HEK293 (cell line): ENCODE data around the gene SF1.

Experiments
- CTCF ChIA-PET: fragments of 350-600 bp; formaldehyde crosslinking; extraction: SDS; loops from one replicate; lab custom pipeline; 2021; ENCODE audit warnings: antibody characterized with exemption; lab: Yijun Ruan, JAX
- POLR2A ChIA-PET: fragments of 300-600 bp; formaldehyde crosslinking; extraction: SDS; loops from one replicate; lab custom pipeline; 2020; ENCODE audit warnings: antibody characterized with exemption, inconsistent platforms; lab: Yijun Ruan, JAX
- H3K27ac ChIP-seq: fragments of 200-500 bp; sonication (Bioruptor generic); 2 replicates; pipeline ENCODE4 v1.5.1; 2014; ENCODE audit warnings: low read depth, low read length, control low read depth, inconsistent platforms; ENCODE audit errors: extremely low read depth
- H3K36me3 ChIP-seq, 2 experiments: fragments of 200-500 bp in 1 of 2; sonication (Bioruptor generic) in 1 of 2; 1 replicate in 1 of 2; 2 replicates in 1 of 2; pipeline ENCODE4 v1.5.1; 2014 to 2017; ENCODE audit warnings: inconsistent platforms in 2 of 2, low read length in 2 of 2; ENCODE audit not compliant: control insufficient read depth in 2 of 2, insufficient read depth in 1 of 2
- H3K4me1 ChIP-seq: fragments of 200-500 bp; sonication (Bioruptor generic); 2 replicates; pipeline ENCODE4 v1.5.1; 2014; ENCODE audit warnings: mild to moderate bottlenecking, low read length, inconsistent platforms; ENCODE audit not compliant: control insufficient read depth, insufficient read depth
- H3K4me3 ChIP-seq: 2 replicates; pipeline ENCODE4 v1.5.1; 2011; ENCODE audit warnings: low read depth, mild to moderate bottlenecking, control low read depth, low read length, moderate library complexity
- H3K9me3 ChIP-seq: fragments of 200-500 bp; sonication (Bioruptor generic); 2 replicates; pipeline ENCODE4 v1.5.1; 2014; ENCODE audit warnings: low read depth, low read length, inconsistent platforms; ENCODE audit not compliant: control insufficient read depth, insufficient read depth
- KLF17 ChIP-seq: fragments of 450-650 bp; formaldehyde crosslinking; IDR thresholded peaks from 2 replicates; pipeline ENCODE4 v1.5.1; 2016; ENCODE audit warnings: missing biosample characterization, missing genetic modification characterization
- KLF8 ChIP-seq: fragments of 450-650 bp; formaldehyde crosslinking; IDR thresholded peaks from 2 replicates; pipeline ENCODE4 v1.5.1; 2016; ENCODE audit warnings: missing biosample characterization, missing genetic modification characterization
- SP2 ChIP-seq: fragments of 450-650 bp; formaldehyde crosslinking; IDR thresholded peaks from 2 replicates; pipeline ENCODE4 v1.5.1; 2016; ENCODE audit warnings: missing biosample characterization, missing genetic modification characterization
- ZBTB7A ChIP-seq: fragments of 450-650 bp; formaldehyde crosslinking; IDR thresholded peaks from 2 replicates; pipeline ENCODE4 v1.5.1; 2016; ENCODE audit warnings: low read depth, missing biosample characterization, missing genetic modification characterization
- ZNF133 ChIP-seq: fragments of 450-650 bp; formaldehyde crosslinking; IDR thresholded peaks from 2 replicates; pipeline ENCODE4 v1.5.1; 2016; ENCODE audit warnings: missing biosample characterization, missing genetic modification characterization
- ZNF175 ChIP-seq: fragments of 450-650 bp; formaldehyde crosslinking; IDR thresholded peaks from 2 replicates; pipeline ENCODE4 v1.5.1; 2016; ENCODE audit warnings: missing biosample characterization, missing genetic modification characterization
- ZNF274 ChIP-seq, 2 experiments: fragments of 200-500 bp in 1 of 2; fragments of 450-650 bp in 1 of 2; sonication (Bioruptor generic) in 1 of 2; formaldehyde crosslinking in 1 of 2; IDR thresholded peaks; 2 replicates each; pipeline versions ENCODE4 v1.5.1 to v1.6.1; 2014 to 2016; ENCODE audit warnings: borderline replicate concordance in 1 of 2, inconsistent platforms in 1 of 2, low read length in 1 of 2, missing biosample characterization in 1 of 2, missing genetic modification characterization in 1 of 2
- ZNF292 ChIP-seq: fragments of 450-650 bp; formaldehyde crosslinking; IDR thresholded peaks from 2 replicates; pipeline ENCODE4 v1.5.1; 2016; ENCODE audit warnings: low read depth, missing biosample characterization, missing genetic modification characterization, borderline replicate concordance
- ZNF426 ChIP-seq: fragments of 450-650 bp; formaldehyde crosslinking; IDR thresholded peaks from 2 replicates; pipeline ENCODE4 v1.5.1; 2017; ENCODE audit warnings: missing biosample characterization, missing genetic modification characterization, mild to moderate bottlenecking, inconsistent platforms, moderate library complexity
- ZNF473 ChIP-seq: fragments of 450-650 bp; formaldehyde crosslinking; IDR thresholded peaks from 2 replicates; pipeline ENCODE4 v1.5.1; 2017; ENCODE audit warnings: missing biosample characterization, missing genetic modification characterization
- ZNF521 ChIP-seq: fragments of 450-650 bp; formaldehyde crosslinking; IDR thresholded peaks from 2 replicates; pipeline ENCODE4 v1.5.1; 2017; ENCODE audit warnings: missing biosample characterization, mild to moderate bottlenecking, missing genetic modification characterization
- ZNF830 ChIP-seq: fragments of 450-650 bp; IDR thresholded peaks from 2 replicates; pipeline ENCODE4 v1.5.0; 2018; ENCODE audit warnings: missing biosample characterization, missing genetic modification characterization, low read depth, mild to moderate bottlenecking, moderate library complexity
- TF ChIP-seq, protein P1 (sequence below): fragments of 450-650 bp; formaldehyde crosslinking; IDR thresholded peaks from 2 replicates; pipeline ENCODE4 v1.5.1; 2017; ENCODE audit warnings: missing biosample characterization, mild to moderate bottlenecking, missing genetic modification characterization, moderate library complexity
- TF ChIP-seq, protein P2 (sequence below): fragments of 450-650 bp; formaldehyde crosslinking; IDR thresholded peaks from 2 replicates; pipeline ENCODE4 v1.5.1; 2017; ENCODE audit warnings: missing biosample characterization, missing genetic modification characterization
- TF ChIP-seq, protein P3 (sequence below): fragments of 450-650 bp; formaldehyde crosslinking; IDR thresholded peaks from 2 replicates; pipeline ENCODE4; 2016; ENCODE audit warnings: missing biosample characterization, missing genetic modification characterization

Gene SF1

DNA sequence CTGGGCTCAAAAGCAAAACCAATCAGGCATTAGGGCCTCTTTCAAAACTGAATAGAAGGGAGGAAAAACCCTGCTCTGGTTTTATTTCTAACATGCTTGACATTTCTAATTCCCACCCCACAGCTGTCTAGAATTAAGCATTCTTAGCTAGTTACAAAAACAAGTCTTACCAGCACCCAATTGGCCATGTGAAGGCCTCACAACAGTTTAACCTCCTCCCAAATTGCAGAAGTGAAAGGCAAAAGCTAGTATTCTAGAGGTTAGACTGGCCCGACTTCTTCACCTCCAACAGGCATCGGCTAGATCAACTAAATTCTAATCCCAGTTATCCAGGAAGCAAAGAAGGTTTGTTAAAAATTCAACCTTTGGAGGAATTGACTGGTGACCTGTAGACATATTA, 6.5 kb downstream of the SF1 start (continued):
- TF ChIP-seq, protein P1, sequence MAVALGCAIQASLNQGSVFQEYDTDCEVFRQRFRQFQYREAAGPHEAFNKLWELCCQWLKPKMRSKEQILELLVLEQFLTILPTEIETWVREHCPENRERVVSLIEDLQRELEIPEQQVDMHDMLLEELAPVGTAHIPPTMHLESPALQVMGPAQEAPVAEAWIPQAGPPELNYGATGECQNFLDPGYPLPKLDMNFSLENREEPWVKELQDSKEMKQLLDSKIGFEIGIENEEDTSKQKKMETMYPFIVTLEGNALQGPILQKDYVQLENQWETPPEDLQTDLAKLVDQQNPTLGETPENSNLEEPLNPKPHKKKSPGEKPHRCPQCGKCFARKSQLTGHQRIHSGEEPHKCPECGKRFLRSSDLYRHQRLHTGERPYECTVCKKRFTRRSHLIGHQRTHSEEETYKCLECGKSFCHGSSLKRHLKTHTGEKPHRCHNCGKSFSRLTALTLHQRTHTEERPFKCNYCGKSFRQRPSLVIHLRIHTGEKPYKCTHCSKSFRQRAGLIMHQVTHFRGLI, result no peak
- TF ChIP-seq, all 188 proteins: peak for 0

GRCh38 chr11:64770120-64770519, 8.2 kb downstream of the SF1 start:
- ChIA-PET CTCF (interaction anchor here (2.0 kb wide), 1 partner anchor 26 kb away, joined by 8 read pairs; the partner anchor contains the start of gene RASGRP2), POLR2A (interaction anchor here (0.8 kb wide), 1 partner anchor 9 kb away, joined by 4 read pairs; no protein-coding TSS in a partner anchor)
- no peak overlapping the region for H3K27ac ChIP-seq
- H3K4me1 ChIP-seq, result no peaks in the 10 kb centered on the region
- no peaks in the 10 kb centered on the region for H3K9me3 ChIP-seq
- H3K4me3 ChIP-seq, result no peak overlapping the region
- no peak for TF ChIP-seq ZNF292 (tag by site-specific recombination)
- TF ChIP-seq, protein P2, sequence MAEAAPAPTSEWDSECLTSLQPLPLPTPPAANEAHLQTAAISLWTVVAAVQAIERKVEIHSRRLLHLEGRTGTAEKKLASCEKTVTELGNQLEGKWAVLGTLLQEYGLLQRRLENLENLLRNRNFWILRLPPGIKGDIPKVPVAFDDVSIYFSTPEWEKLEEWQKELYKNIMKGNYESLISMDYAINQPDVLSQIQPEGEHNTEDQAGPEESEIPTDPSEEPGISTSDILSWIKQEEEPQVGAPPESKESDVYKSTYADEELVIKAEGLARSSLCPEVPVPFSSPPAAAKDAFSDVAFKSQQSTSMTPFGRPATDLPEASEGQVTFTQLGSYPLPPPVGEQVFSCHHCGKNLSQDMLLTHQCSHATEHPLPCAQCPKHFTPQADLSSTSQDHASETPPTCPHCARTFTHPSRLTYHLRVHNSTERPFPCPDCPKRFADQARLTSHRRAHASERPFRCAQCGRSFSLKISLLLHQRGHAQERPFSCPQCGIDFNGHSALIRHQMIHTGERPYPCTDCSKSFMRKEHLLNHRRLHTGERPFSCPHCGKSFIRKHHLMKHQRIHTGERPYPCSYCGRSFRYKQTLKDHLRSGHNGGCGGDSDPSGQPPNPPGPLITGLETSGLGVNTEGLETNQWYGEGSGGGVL (tag by site-specific recombination), result no peak
- TF ChIP-seq SP2, result no peak
- TF ChIP-seq, protein P3, sequence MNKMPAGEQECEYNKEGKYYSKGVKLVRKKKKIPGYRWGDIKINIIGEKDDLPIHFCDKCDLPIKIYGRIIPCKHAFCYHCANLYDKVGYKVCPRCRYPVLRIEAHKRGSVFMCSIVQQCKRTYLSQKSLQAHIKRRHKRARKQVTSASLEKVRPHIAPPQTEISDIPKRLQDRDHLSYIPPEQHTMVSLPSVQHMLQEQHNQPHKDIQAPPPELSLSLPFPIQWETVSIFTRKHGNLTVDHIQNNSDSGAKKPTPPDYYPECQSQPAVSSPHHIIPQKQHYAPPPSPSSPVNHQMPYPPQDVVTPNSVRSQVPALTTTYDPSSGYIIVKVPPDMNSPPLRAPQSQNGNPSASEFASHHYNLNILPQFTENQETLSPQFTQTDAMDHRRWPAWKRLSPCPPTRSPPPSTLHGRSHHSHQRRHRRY (tag by site-specific recombination), result no peak
- no peak for TF ChIP-seq ZNF521 (tag by site-specific recombination)
- TF ChIP-seq ZBTB7A, result no peak
- no peak for TF ChIP-seq KLF17 (tag by site-specific recombination)
- no peak for TF ChIP-seq ZNF473 (tag by site-specific recombination)
- TF ChIP-seq KLF8 (tag by site-specific recombination), result no peak
- no peak for TF ChIP-seq ZNF175 (tag by site-specific recombination)
- no peak for TF ChIP-seq ZNF274 (IDR thresholded peaks at IDR 0.05; ENCODE audit: low read length)
- TF ChIP-seq ZNF274 (tag by site-specific recombination; IDR thresholded peaks at IDR 0.05; ENCODE audit: borderline replicate concordance), result no peak
- peaks cover 26 to 99% of the 10 kb centered on the region in 2 experiments for H3K36me3 ChIP-seq

- POLR2A ChIA-PET, result interaction anchor here (0.7 to 0.8 kb wide), 2 partner anchors 8 to 9 kb away, joined by 3 to 4 read pairs; partner anchors contain the start of gene SF1
- Histone ChIP-seq H3K9me3 (no peaks in the 10 kb centered on the region), H3K4me3 (no peak overlapping the region), H3K36me3 (peaks cover 18 to 99% of the 10 kb centered on the region in 2 experiments), H3K4me1 (peaks cover 4% of the 10 kb centered on the region), H3K27ac (no peak overlapping the region)
- CTCF ChIA-PET, result interaction anchor here (2.1 kb wide), 1 partner anchor 81 kb away, joined by 12 read pairs; no protein-coding TSS in a partner anchor
- TF ChIP-seq KLF8 (tag by site-specific recombination) (no peak), ZNF426 (no peak), ZNF473 (tag by site-specific recombination) (no peak), ZNF133 (tag by site-specific recombination) (no peak), ZNF830 (tag by site-specific recombination) (no peak)
These were observed 9.1 kb downstream of the SF1 start for GRCh38 chr11:64769283-64769682.
